Retina (tissue), 1 donor: ENCODE results near the gene HERC2.
"Not testable (repeated sequence)": the region's sequence is repeated elsewhere in the genome, so short reads cannot be mapped to it uniquely, and the experiment has no call there.

ENCODE experiments used
- DNase-seq: peaks from one replicate; pipeline ENCODE4 v3.0.0-alpha.2; 2016

Gene HERC2

GRCh38 chr15:28128031-28128430 is 193.9 kb downstream of the HERC2 start:
- no peak for DNase-seq

- DNase-seq = no peak
Observed at GRCh38 chr15:28127036-28127435, 194.9 kb downstream of the HERC2 start.

- peak; percentile 46 for DNase-seq
Observed at GRCh38 chr15:28125673-28126651, 196.0 kb downstream of the HERC2 start.

- no peak for DNase-seq
Observed at GRCh38 chr15:28124841-28125240, 197.1 kb downstream of the HERC2 start.

- DNase-seq = peak; percentile 85
Observed at GRCh38 chr15:28123408-28124023, 198.5 kb downstream of the HERC2 start.

- DNase-seq = no peak
Observed at GRCh38 chr15:28122038-28122949, 199.7 kb downstream of the HERC2 start.

- DNase-seq = not testable (repeated sequence)
Observed at GRCh38 chr15:28121577-28121976, 200.4 kb downstream of the HERC2 start.

- no peak for DNase-seq
Observed at GRCh38 chr15:28120359-28120640, 201.7 kb downstream of the HERC2 start.

GRCh38 chr15:28118531-28118930 is 203.4 kb downstream of the HERC2 start:
- no peak for DNase-seq

- DNase-seq = no peak
Observed at GRCh38 chr15:28118083-28118482, 203.9 kb downstream of the HERC2 start.

- no peak for DNase-seq
Observed at GRCh38 chr15:28117432-28117990, 204.5 kb downstream of the HERC2 start.

GRCh38 chr15:28116521-28117431 is 205.2 kb downstream of the HERC2 start:
- DNase-seq = no peak

GRCh38 chr15:28115871-28116270 is 206.1 kb downstream of the HERC2 start:
- no peak for DNase-seq

GRCh38 chr15:28114721-28115622 is 207.0 kb downstream of the HERC2 start:
- no peak for DNase-seq

- no peak for DNase-seq
Observed at GRCh38 chr15:28114114-28114455, 207.9 kb downstream of the HERC2 start.

- DNase-seq = no peak
Observed at GRCh38 chr15:28113394-28114113, 208.4 kb downstream of the HERC2 start.

- DNase-seq = no peak
Observed at GRCh38 chr15:28112962-28113361, 209.0 kb downstream of the HERC2 start.

- DNase-seq = no peak
Observed at GRCh38 chr15:28112101-28112760, 209.7 kb downstream of the HERC2 start.

GRCh38 chr15:28111543-28111942 is 210.4 kb downstream of the HERC2 start:
- no peak for DNase-seq

GRCh38 chr15:28110481-28110881 is 211.5 kb downstream of the HERC2 start:
- DNase-seq = no peak
